ENCODE measurements around the gene HOATZ. TPM values are rescaled to one million over a fixed set of nuclear protein-coding genes. Genes with fewer than 3 reads are reported as not detected.

The HOATZ gene
- total and polyA plus RNA-seq, 10 donors: not detected

- Histone ChIP-seq H3K27me3 (replicated peaks in 1 of 7) (peaks cover 0 to 46% (median 39%) of the 10 kb centered on the region in 7 donors), H3K4me1 (peaks cover 0 to 28% (median 15%) of the 10 kb centered on the region in 6 donors), H3K9me3 (no peaks in the 10 kb centered on the region), H3K4me3 (no peak overlapping the region), H3K27ac (no peak overlapping the region), H3K36me3 (no peaks in the 10 kb centered on the region)
- TF ChIP-seq POLR2A (IDR thresholded peaks at IDR 0.05) (no peak), POLR2AphosphoS5 (IDR thresholded peaks at IDR 0.05) (no peak), CTCF (IDR thresholded peaks at IDR 0.05 in 8 of 11, conservative IDR thresholded peaks at IDR 0.05 in 3 of 11) (no peak)
- intact Hi-C loops (cut with DNase I; ENCODE audit: low total_unique reads): no loop called here
- 78 to 96% (median 85%) methylated on average over 2 of the region's 2 CpGs for WGBS, 5 donors
- DNase-seq: no peak
These were observed 1.0 kb downstream of the HOATZ start for GRCh38 chr11:111515591-111515990.

GRCh38 chr11:111518668-111519067, 4.1 kb downstream of the HOATZ start:
- WGBS, 5 donors: 67 to 95% (median 85%) methylated on average over 1 of the region's 1 CpG
- H3K27ac ChIP-seq: no peak overlapping the region
- no peak overlapping the region for H3K4me3 ChIP-seq
- TF ChIP-seq POLR2AphosphoS5 (IDR thresholded peaks at IDR 0.05) (no peak), CTCF (IDR thresholded peaks at IDR 0.05 in 8 of 11, conservative IDR thresholded peaks at IDR 0.05 in 3 of 11) (no peak), POLR2A (IDR thresholded peaks at IDR 0.05) (no peak)
- intact Hi-C loops (cut with DNase I; ENCODE audit: low total_unique reads): no loop called here
- DNase-seq: no peak
- H3K4me1 ChIP-seq: peaks cover 0 to 11% (median 3%) of the 10 kb centered on the region in 6 donors
- H3K27me3 ChIP-seq (replicated peaks in 1 of 7): peaks cover 0 to 18% (median 14%) of the 10 kb centered on the region in 7 donors
- no peaks in the 10 kb centered on the region for H3K9me3 ChIP-seq
- no peaks in the 10 kb centered on the region for H3K36me3 ChIP-seq

- Histone ChIP-seq H3K9me3 (no peaks in the 10 kb centered on the region), H3K4me1 (no peaks in the 10 kb centered on the region), H3K36me3 (no peaks in the 10 kb centered on the region), H3K27ac (no peak overlapping the region), H3K27me3 (replicated peaks in 1 of 7) (no peaks in the 10 kb centered on the region), H3K4me3 (no peak overlapping the region)
- intact Hi-C loops (cut with DNase I; ENCODE audit: low total_unique reads): no loop called here
- no peak for TF ChIP-seq POLR2A (IDR thresholded peaks at IDR 0.05)
- TF ChIP-seq POLR2AphosphoS5 (IDR thresholded peaks at IDR 0.05): no peak
- no peak for TF ChIP-seq CTCF (IDR thresholded peaks at IDR 0.05 in 8 of 11, conservative IDR thresholded peaks at IDR 0.05 in 3 of 11)
- DNase-seq: no peak
- WGBS, 5 donors: 91 to 99% (median 95%) methylated on average over 2 of the region's 2 CpGs
These were observed 6.0 kb downstream of the HOATZ start for GRCh38 chr11:111520560-111520959.

- DNase-seq: no peak
- Histone ChIP-seq H3K4me1 (no peaks in the 10 kb centered on the region), H3K36me3 (no peaks in the 10 kb centered on the region), H3K9me3 (no peaks in the 10 kb centered on the region), H3K27ac (no peak overlapping the region), H3K4me3 (no peak overlapping the region), H3K27me3 (replicated peaks in 1 of 7) (no peaks in the 10 kb centered on the region)
- no peak for TF ChIP-seq CTCF (IDR thresholded peaks at IDR 0.05 in 8 of 11, conservative IDR thresholded peaks at IDR 0.05 in 3 of 11)
- TF ChIP-seq POLR2A (IDR thresholded peaks at IDR 0.05): no peak
- TF ChIP-seq POLR2AphosphoS5 (IDR thresholded peaks at IDR 0.05): no peak
- intact Hi-C loops (cut with DNase I; ENCODE audit: low total_unique reads): no loop called here
- WGBS, 5 donors: 59 to 82% (median 77%) methylated on average over 2 of the region's 2 CpGs
These were observed 6.6 kb downstream of the HOATZ start for GRCh38 chr11:111521135-111521534.

Measured in spleen (tissue), 11 donors.